GM18867 (cell line): ENCODE measurements around the gene RNF11.

ENCODE experiments used
- ATAC-seq: cut with Tn5 transposase; IDR thresholded peaks from one replicate; pipeline ENCODE4 v1.9.1; 2021; ENCODE audit warnings: mild to moderate bottlenecking, moderate library complexity; ENCODE audit not compliant: unreplicated experiment

RNF11 gene

GRCh38 chr1:51263147-51263877, 27.2 kb downstream of the RNF11 start:
- no peak for ATAC-seq

- no peak for ATAC-seq
These were observed 28.4 kb downstream of the RNF11 start for GRCh38 chr1:51264451-51264850.

- ATAC-seq, result no peak
These were observed 29.5 kb downstream of the RNF11 start for GRCh38 chr1:51265618-51266017.

- no peak for ATAC-seq
These were observed 30.1 kb downstream of the RNF11 start for GRCh38 chr1:51266181-51266580.

- no peak for ATAC-seq
These were observed 30.7 kb downstream of the RNF11 start for GRCh38 chr1:51266791-51267190.

- peak; percentile 13 for ATAC-seq
These were observed 32.6 kb downstream of the RNF11 start for GRCh38 chr1:51268634-51269033.

- ATAC-seq, result no peak
These were observed 34.7 kb downstream of the RNF11 start for GRCh38 chr1:51270751-51271150.

GRCh38 chr1:51272916-51273315, 36.8 kb downstream of the RNF11 start:
- no peak for ATAC-seq

- no peak for ATAC-seq
These were observed 38.6 kb downstream of the RNF11 start for GRCh38 chr1:51274676-51275075.

- no peak for ATAC-seq
These were observed 40.2 kb downstream of the RNF11 start for GRCh38 chr1:51276286-51276685.

GRCh38 chr1:51280321-51280978, 44.4 kb downstream of the RNF11 start:
- no peak for ATAC-seq

GRCh38 chr1:51281807-51282206, 45.7 kb downstream of the RNF11 start:
- no peak for ATAC-seq

GRCh38 chr1:51282605-51283004, 46.5 kb downstream of the RNF11 start:
- no peak for ATAC-seq

GRCh38 chr1:51283979-51284378, 47.9 kb downstream of the RNF11 start:
- ATAC-seq, result no peak

- peak; percentile 50 for ATAC-seq
These were observed 48.4 kb downstream of the RNF11 start for GRCh38 chr1:51284487-51284954.

- peak; percentile 90 for ATAC-seq
These were observed 49.0 kb downstream of the RNF11 start for GRCh38 chr1:51285055-51285454.

GRCh38 chr1:51287966-51288365, 51.9 kb downstream of the RNF11 start:
- ATAC-seq, result no peak

GRCh38 chr1:51288578-51288977, 52.5 kb downstream of the RNF11 start:
- ATAC-seq, result no peak

- ATAC-seq, result no peak
These were observed 53.8 kb downstream of the RNF11 start for GRCh38 chr1:51289676-51290488.

GRCh38 chr1:51290489-51290847, 54.4 kb downstream of the RNF11 start:
- ATAC-seq, result no peak

- no peak for ATAC-seq
These were observed 57.9 kb downstream of the RNF11 start for GRCh38 chr1:51293898-51294515.
